ENCODE data around the gene MARCHF9. TPM values are rescaled to one million over a fixed set of nuclear protein-coding genes. Genes with fewer than 3 reads are reported as not detected.
A peak's percentile ranks its signal among the peaks of the same experiment; 100 is the strongest.

MARCHF9 gene
- total RNA-seq, 1 donor from 2014 or later = 8.1 TPM

- Mint-ChIP-seq H3K27ac (no peak overlapping the region), H3K9me3 (peaks cover 2% of the 10 kb centered on the region), H3K36me3 (peaks cover 11% of the 10 kb centered on the region), H3K4me1 (peaks cover 14% of the 10 kb centered on the region), H3K4me3 (peak overlapping the region; percentile 44), H3K27me3 (ENCODE audit: insufficient read depth, low read depth) (peaks cover 56% of the 10 kb centered on the region)
- Histone ChIP-seq H3K4me1 (peaks cover 24% of the 10 kb centered on the region), H4K20me1 (ENCODE audit: low read depth) (peaks cover 64% of the 10 kb centered on the region), H3K79me2 (ENCODE audit: low read depth) (no peaks in the 10 kb centered on the region), H3F3A (ENCODE audit: low read depth) (peaks cover 36% of the 10 kb centered on the region), H3K36me3 (no peaks in the 10 kb centered on the region), H3K9me3 (ENCODE audit: low read depth) (no peaks in the 10 kb centered on the region), H3K27ac (no peak overlapping the region), H3K27me3 (peaks cover 62% of the 10 kb centered on the region), H3K4me3 (no peak overlapping the region), H3K9ac (no peak overlapping the region), H2AFZ (replicated peaks) (no peak overlapping the region), H3K4me2 (no peak overlapping the region)
- DNase-seq (ENCODE audit: low spot score) = no peak
- TF ChIP-seq CTCF (IDR thresholded peaks at IDR 0.05) = no peak
Observed at GRCh38 chr12:57763881-57764661, 9.2 kb downstream of the MARCHF9 start.

- Histone ChIP-seq H3K4me2 (peak overlapping the region; percentile 79), H3K36me3 (no peaks in the 10 kb centered on the region), H3K9ac (no peak overlapping the region), H3K79me2 (ENCODE audit: low read depth) (no peaks in the 10 kb centered on the region), H4K20me1 (ENCODE audit: low read depth) (peaks cover 58% of the 10 kb centered on the region), H2AFZ (replicated peaks) (peak overlapping the region; percentile 88), H3K27ac (no peak overlapping the region), H3K27me3 (peaks cover 62% of the 10 kb centered on the region), H3K4me1 (peaks cover 24% of the 10 kb centered on the region), H3K9me3 (ENCODE audit: low read depth) (no peaks in the 10 kb centered on the region), H3F3A (ENCODE audit: low read depth) (peaks cover 32% of the 10 kb centered on the region), H3K4me3 (peak overlapping the region; percentile 44)
- no peak overlapping the region for H3K27ac Mint-ChIP-seq
- H3K27me3 Mint-ChIP-seq (ENCODE audit: insufficient read depth, low read depth) = peaks cover 55% of the 10 kb centered on the region
- peaks cover 14% of the 10 kb centered on the region for H3K4me1 Mint-ChIP-seq
- TF ChIP-seq EZH2 (IDR thresholded peaks at IDR 0.05) (no peak), EZH2phosphoT487 (IDR thresholded peaks at IDR 0.05) (no peak), CTCF (IDR thresholded peaks at IDR 0.05) (no peak)
- H3K9me3 Mint-ChIP-seq = peaks cover 2% of the 10 kb centered on the region
- peak overlapping the region; percentile 50 for H3K4me3 Mint-ChIP-seq
- H3K36me3 Mint-ChIP-seq = peaks cover 13% of the 10 kb centered on the region
- no peak for DNase-seq (ENCODE audit: low spot score)
Observed at GRCh38 chr12:57764662-57765002, 9.7 kb downstream of the MARCHF9 start.

- peak; percentile 51 for TF ChIP-seq CTCF (IDR thresholded peaks at IDR 0.05)
- peak; percentile 99 for TF ChIP-seq EZH2phosphoT487 (IDR thresholded peaks at IDR 0.05)
- TF ChIP-seq EZH2 (IDR thresholded peaks at IDR 0.05) = peak; percentile 99
- peaks cover 31% of the 10 kb centered on the region for H3F3A ChIP-seq (ENCODE audit: low read depth)
- peak overlapping the region; percentile 79 for H3K4me2 ChIP-seq
- peaks cover 62% of the 10 kb centered on the region for H3K27me3 ChIP-seq
- H3K4me3 Mint-ChIP-seq = peak overlapping the region; percentile 50
- peak overlapping the region; percentile 44 for H3K4me3 ChIP-seq
- H3K27ac Mint-ChIP-seq = no peak overlapping the region
- no peaks in the 10 kb centered on the region for H3K9me3 ChIP-seq (ENCODE audit: low read depth)
- H3K9me3 Mint-ChIP-seq = peaks cover 2% of the 10 kb centered on the region
- H4K20me1 ChIP-seq (ENCODE audit: low read depth) = peaks cover 53% of the 10 kb centered on the region
- no peak overlapping the region for H3K27ac ChIP-seq
- H2AFZ ChIP-seq (replicated peaks) = peak overlapping the region; percentile 88
- H3K36me3 Mint-ChIP-seq = peaks cover 15% of the 10 kb centered on the region
- DNase-seq (ENCODE audit: low spot score) = peak; percentile 73
- peaks cover 52% of the 10 kb centered on the region for H3K27me3 Mint-ChIP-seq (ENCODE audit: insufficient read depth, low read depth)
- H3K4me1 Mint-ChIP-seq = peaks cover 14% of the 10 kb centered on the region
- no peaks in the 10 kb centered on the region for H3K79me2 ChIP-seq (ENCODE audit: low read depth)
- no peaks in the 10 kb centered on the region for H3K36me3 ChIP-seq
- H3K4me1 ChIP-seq = peaks cover 24% of the 10 kb centered on the region
- H3K9ac ChIP-seq = no peak overlapping the region
Observed at GRCh38 chr12:57765003-57765697, 10.2 kb downstream of the MARCHF9 start.
